SU-DHL-6 (cell line): ENCODE measurements around the gene SCUBE1.

Experiments used
- H2AFZ ChIP-seq: fragments of 200-600 bp; sonication (generic); 2 replicates; pipeline ENCODE4 v1.6.1; 2014; ENCODE audit warnings: low read depth, mild to moderate bottlenecking, moderate library complexity, mixed read lengths, antibody characterized with exemption, low read length; ENCODE audit not compliant: severe bottlenecking
- H3F3A ChIP-seq: fragments of 200-600 bp; shearing (Covaris generic); 2 replicates; pipeline ENCODE4 v1.6.0; 2016; ENCODE audit warnings: antibody characterized with exemption, mild to moderate bottlenecking; ENCODE audit not compliant: insufficient read depth
- H3K27ac ChIP-seq: fragments of 200-600 bp; sonication (generic); 2 replicates; pipeline ENCODE4 v1.5.1; 2016; ENCODE audit warnings: low read depth, mild to moderate bottlenecking, low read length, moderate library complexity, mixed read lengths
- H3K27me3 ChIP-seq: fragments of 200-600 bp; sonication (generic), shearing (Covaris generic); 2 replicates; pipeline ENCODE4 v1.6.0; 2014; ENCODE audit warnings: mild to moderate bottlenecking, low read length
- H3K36me3 ChIP-seq: fragments of 200-600 bp; sonication (generic); 2 replicates; pipeline ENCODE4 v1.6.1; 2014; ENCODE audit warnings: mild to moderate bottlenecking, low read length, mixed read lengths
- H3K4me2 ChIP-seq: fragments of 300-600, 200-600 bp; shearing (Covaris generic), sonication (generic); 2 replicates; pipeline ENCODE4 v1.6.0; 2014; ENCODE audit warnings: low read length, low read depth, mild to moderate bottlenecking; ENCODE audit not compliant: poor library complexity, severe bottlenecking
- H3K4me3 ChIP-seq: fragments of 200-600 bp; sonication (generic); 2 replicates; pipeline ENCODE4 v1.5.1; 2014; ENCODE audit warnings: antibody characterized with exemption, low read length, mild to moderate bottlenecking, mixed read lengths; ENCODE audit not compliant: insufficient read depth, poor library complexity, severe bottlenecking
- H3K79me2 ChIP-seq: fragments of 200-600 bp; sonication (generic); 2 replicates; pipeline ENCODE4 v1.6.1; 2014; ENCODE audit warnings: mild to moderate bottlenecking, low read length, moderate library complexity; ENCODE audit not compliant: insufficient read depth
- H3K9ac ChIP-seq: fragments of 200-600 bp; sonication (generic); 2 replicates; pipeline ENCODE4 v1.7.0; 2014; ENCODE audit warnings: mild to moderate bottlenecking, low read length
- H3K9me2 ChIP-seq: fragments of 200-600 bp; sonication (generic); replicated peaks from 2 replicates; pipeline ENCODE4 v1.6.1; 2014; ENCODE audit warnings: low read length; ENCODE audit not compliant: insufficient read depth
- H3K9me3 ChIP-seq: fragments of 200-600 bp; sonication (generic); 2 replicates; pipeline ENCODE4 v1.6.1; 2014; ENCODE audit warnings: low read length, mixed read lengths; ENCODE audit not compliant: insufficient read depth
- H4K20me1 ChIP-seq: fragments of 200-600 bp; sonication (generic); 2 replicates; pipeline ENCODE4 v1.6.1; 2014; ENCODE audit warnings: low read depth, mild to moderate bottlenecking, antibody characterized with exemption, low read length, moderate library complexity, mixed read lengths
- EZH2phosphoT487 ChIP-seq: fragments of 200-600 bp; sonication (generic), shearing (Covaris generic); conservative IDR thresholded peaks from 2 replicates; pipeline ENCODE4 v1.6.1; 2018; ENCODE audit warnings: mild to moderate bottlenecking, antibody characterized with exemption, low read length, moderate library complexity, mixed read lengths
- TF ChIP-seq, protein P1 (sequence below): fragments of 200-600 bp; sonication (generic); IDR thresholded peaks from one replicate; pipeline ENCODE4 v1.5.1; 2017; ENCODE audit warnings: antibody characterized with exemption, mild to moderate bottlenecking, low read length, moderate library complexity; ENCODE audit not compliant: insufficient read depth, poor library complexity, severe bottlenecking

SCUBE1 gene

GRCh38 chr22:43197271-43197941 lies 145.8 kb downstream of the SCUBE1 start:
- H3K9me3 ChIP-seq, result no peaks in the 10 kb centered on the region
- no peaks in the 10 kb centered on the region for H3K27me3 ChIP-seq
- H3K4me2 ChIP-seq, result no peak overlapping the region
- H2AFZ ChIP-seq, result no peak overlapping the region
- no peaks in the 10 kb centered on the region for H3K36me3 ChIP-seq
- H3K27ac ChIP-seq, result no peak overlapping the region
- no peaks in the 10 kb centered on the region for H3K9me2 ChIP-seq
- no peak overlapping the region for H3K9ac ChIP-seq
- no peak for TF ChIP-seq EZH2phosphoT487
- H4K20me1 ChIP-seq, result no peaks in the 10 kb centered on the region
- no peak overlapping the region for H3K4me3 ChIP-seq
- no peaks in the 10 kb centered on the region for H3K79me2 ChIP-seq
- no peaks in the 10 kb centered on the region for H3F3A ChIP-seq

GRCh38 chr22:43191831-43192230 lies 151.3 kb downstream of the SCUBE1 start:
- TF ChIP-seq, protein P1, sequence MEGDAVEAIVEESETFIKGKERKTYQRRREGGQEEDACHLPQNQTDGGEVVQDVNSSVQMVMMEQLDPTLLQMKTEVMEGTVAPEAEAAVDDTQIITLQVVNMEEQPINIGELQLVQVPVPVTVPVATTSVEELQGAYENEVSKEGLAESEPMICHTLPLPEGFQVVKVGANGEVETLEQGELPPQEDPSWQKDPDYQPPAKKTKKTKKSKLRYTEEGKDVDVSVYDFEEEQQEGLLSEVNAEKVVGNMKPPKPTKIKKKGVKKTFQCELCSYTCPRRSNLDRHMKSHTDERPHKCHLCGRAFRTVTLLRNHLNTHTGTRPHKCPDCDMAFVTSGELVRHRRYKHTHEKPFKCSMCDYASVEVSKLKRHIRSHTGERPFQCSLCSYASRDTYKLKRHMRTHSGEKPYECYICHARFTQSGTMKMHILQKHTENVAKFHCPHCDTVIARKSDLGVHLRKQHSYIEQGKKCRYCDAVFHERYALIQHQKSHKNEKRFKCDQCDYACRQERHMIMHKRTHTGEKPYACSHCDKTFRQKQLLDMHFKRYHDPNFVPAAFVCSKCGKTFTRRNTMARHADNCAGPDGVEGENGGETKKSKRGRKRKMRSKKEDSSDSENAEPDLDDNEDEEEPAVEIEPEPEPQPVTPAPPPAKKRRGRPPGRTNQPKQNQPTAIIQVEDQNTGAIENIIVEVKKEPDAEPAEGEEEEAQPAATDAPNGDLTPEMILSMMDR, result no peak
- no peak for TF ChIP-seq EZH2phosphoT487
- H3K4me2 ChIP-seq, result no peak overlapping the region
- H4K20me1 ChIP-seq, result no peaks in the 10 kb centered on the region
- no peaks in the 10 kb centered on the region for H3K9me2 ChIP-seq
- no peaks in the 10 kb centered on the region for H3K36me3 ChIP-seq
- H3K9me3 ChIP-seq, result no peaks in the 10 kb centered on the region
- H3K9ac ChIP-seq, result no peak overlapping the region
- H2AFZ ChIP-seq, result no peak overlapping the region
- H3K79me2 ChIP-seq, result no peaks in the 10 kb centered on the region
- no peaks in the 10 kb centered on the region for H3K27me3 ChIP-seq
- no peaks in the 10 kb centered on the region for H3F3A ChIP-seq
- no peak overlapping the region for H3K4me3 ChIP-seq
- H3K27ac ChIP-seq, result no peak overlapping the region

- no peaks in the 10 kb centered on the region for H3K36me3 ChIP-seq
- no peaks in the 10 kb centered on the region for H4K20me1 ChIP-seq
- no peaks in the 10 kb centered on the region for H3F3A ChIP-seq
- H3K79me2 ChIP-seq, result peaks cover 14% of the 10 kb centered on the region
- no peak overlapping the region for H3K27ac ChIP-seq
- no peaks in the 10 kb centered on the region for H3K27me3 ChIP-seq
- H3K4me2 ChIP-seq, result no peak overlapping the region
- no peak overlapping the region for H3K9ac ChIP-seq
- no peaks in the 10 kb centered on the region for H3K9me3 ChIP-seq
- H3K9me2 ChIP-seq, result no peaks in the 10 kb centered on the region
- TF ChIP-seq, protein P1, result no peak
- TF ChIP-seq EZH2phosphoT487, result no peak
- H2AFZ ChIP-seq, result no peak overlapping the region
- H3K4me3 ChIP-seq, result no peak overlapping the region
These were observed 154.2 kb downstream of the SCUBE1 start for GRCh38 chr22:43188829-43189545.
